Ectodermal cell (in vitro differentiated cells): ENCODE data around the gene CHRNG. TPM values are rescaled to one million over a fixed set of nuclear protein-coding genes. Genes with fewer than 3 reads are reported as not detected.

Experiments
- H3K27ac ChIP-seq: 2 replicates; pipeline ENCODE4 v1.7.0; 2013; ENCODE audit warnings: mild to moderate bottlenecking, low read depth, low read length; ENCODE audit not compliant: insufficient read depth, poor library complexity, severe bottlenecking
- H3K27me3 ChIP-seq: 2 replicates; pipeline ENCODE4 v1.7.0; 2013; ENCODE audit warnings: mild to moderate bottlenecking, low read length; ENCODE audit not compliant: insufficient read depth, control insufficient read depth, poor library complexity, severe bottlenecking
- H3K36me3 ChIP-seq: one replicate; pipeline ENCODE4 v1.7.0; 2013; ENCODE audit warnings: low read length; ENCODE audit not compliant: control insufficient read depth, insufficient read depth
- H3K4me1 ChIP-seq: one replicate; pipeline ENCODE4 v1.7.0; 2013; ENCODE audit warnings: low read length; ENCODE audit not compliant: control insufficient read depth, insufficient read depth
- H3K4me3 ChIP-seq: 2 replicates; pipeline ENCODE4 v1.7.0; 2013; ENCODE audit warnings: low read depth, low read length, control low read depth; ENCODE audit not compliant: insufficient read depth
- H3K9me3 ChIP-seq: 2 replicates; pipeline ENCODE4 v1.7.0; 2013; ENCODE audit warnings: mild to moderate bottlenecking, low read length, moderate library complexity; ENCODE audit not compliant: control insufficient read depth
- WGBS, 2 experiments: methylation state at CpG; one replicate each; pipeline ENCODE4 v1.1.7; 2013; ENCODE audit warnings: missing lambda C conversion rate in 2 of 2; 5-methylcytosine and 5-hydroxymethylcytosine counted together
- polyA plus RNA-seq, 4 experiments: library from polyadenylated mRNA; stranded (reverse); fragments of 50-300 nt; gene quantifications; one replicate each; pipeline ENCODE4 v1.2.3, GENCODE V29; 2013

CHRNG gene
- polyA plus RNA-seq (2013, experiment 1 of 4), result not detected
- polyA plus RNA-seq (2013, experiment 2 of 4), result not detected
- not detected for polyA plus RNA-seq (2013, experiment 3 of 4)
- polyA plus RNA-seq (2013, experiment 4 of 4), result not detected

DNA sequence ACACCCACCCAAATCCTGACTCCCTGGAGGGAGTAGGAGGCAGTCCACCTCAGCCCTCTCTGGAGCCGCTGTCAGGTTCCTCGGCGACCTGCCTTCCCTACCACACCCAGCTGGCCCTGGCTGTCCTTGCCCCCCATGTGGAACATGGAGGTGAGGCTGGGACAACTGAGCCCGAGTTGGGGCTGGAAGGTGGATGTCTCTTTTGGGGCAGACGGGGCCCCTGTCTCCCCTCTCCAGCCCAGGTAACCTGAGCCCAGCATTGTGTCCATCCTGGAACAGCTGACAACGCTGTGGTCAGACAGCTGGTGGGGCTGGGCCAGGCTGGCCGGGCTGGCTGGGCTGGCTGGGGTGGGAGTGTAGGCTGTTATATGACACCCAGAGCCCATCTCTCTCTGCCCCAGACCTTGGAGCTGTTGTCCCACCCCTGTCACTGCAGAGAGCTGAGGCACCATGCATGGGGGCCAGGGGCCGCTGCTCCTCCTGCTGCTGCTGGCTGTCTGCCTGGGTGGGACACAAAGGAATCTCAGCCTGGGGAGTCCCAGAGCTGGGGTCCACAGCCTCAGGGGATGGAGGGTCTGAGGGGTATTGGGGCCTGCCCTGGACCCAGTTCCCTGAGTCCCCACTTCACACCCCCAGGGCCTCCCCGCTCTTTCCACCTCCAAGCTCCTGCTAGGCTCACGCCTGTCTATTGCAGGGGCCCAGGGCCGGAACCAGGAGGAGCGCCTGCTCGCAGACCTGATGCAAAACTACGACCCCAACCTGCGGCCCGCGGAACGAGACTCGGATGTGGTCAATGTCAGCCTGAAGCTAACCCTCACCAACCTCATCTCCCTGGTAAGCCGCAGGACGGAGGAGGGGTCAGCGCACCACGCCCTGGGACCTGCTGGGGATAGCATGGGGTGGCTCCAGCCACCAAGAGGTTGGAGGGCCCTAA, at the start of gene CHRNG:
Gene CHRNG (plus strand): TSS at position 395 of the 934 bp plus-strand sequence. CDS start 56 bp downstream, at position 451.
- no peaks in the 10 kb centered on the region for H3K27me3 ChIP-seq
- no peaks in the 10 kb centered on the region for H3K9me3 ChIP-seq
- WGBS, 2 experiments, result 76 to 77% methylated on average over 23 of the region's 23 CpGs
- H3K27ac ChIP-seq, result no peak within 1 kb of the TSS
- H3K4me3 ChIP-seq, result no peak within 1 kb of the TSS
- H3K4me1 ChIP-seq, result peaks cover 14% of the 10 kb centered on the region
- no peaks in the 10 kb centered on the region for H3K36me3 ChIP-seq

DNA sequence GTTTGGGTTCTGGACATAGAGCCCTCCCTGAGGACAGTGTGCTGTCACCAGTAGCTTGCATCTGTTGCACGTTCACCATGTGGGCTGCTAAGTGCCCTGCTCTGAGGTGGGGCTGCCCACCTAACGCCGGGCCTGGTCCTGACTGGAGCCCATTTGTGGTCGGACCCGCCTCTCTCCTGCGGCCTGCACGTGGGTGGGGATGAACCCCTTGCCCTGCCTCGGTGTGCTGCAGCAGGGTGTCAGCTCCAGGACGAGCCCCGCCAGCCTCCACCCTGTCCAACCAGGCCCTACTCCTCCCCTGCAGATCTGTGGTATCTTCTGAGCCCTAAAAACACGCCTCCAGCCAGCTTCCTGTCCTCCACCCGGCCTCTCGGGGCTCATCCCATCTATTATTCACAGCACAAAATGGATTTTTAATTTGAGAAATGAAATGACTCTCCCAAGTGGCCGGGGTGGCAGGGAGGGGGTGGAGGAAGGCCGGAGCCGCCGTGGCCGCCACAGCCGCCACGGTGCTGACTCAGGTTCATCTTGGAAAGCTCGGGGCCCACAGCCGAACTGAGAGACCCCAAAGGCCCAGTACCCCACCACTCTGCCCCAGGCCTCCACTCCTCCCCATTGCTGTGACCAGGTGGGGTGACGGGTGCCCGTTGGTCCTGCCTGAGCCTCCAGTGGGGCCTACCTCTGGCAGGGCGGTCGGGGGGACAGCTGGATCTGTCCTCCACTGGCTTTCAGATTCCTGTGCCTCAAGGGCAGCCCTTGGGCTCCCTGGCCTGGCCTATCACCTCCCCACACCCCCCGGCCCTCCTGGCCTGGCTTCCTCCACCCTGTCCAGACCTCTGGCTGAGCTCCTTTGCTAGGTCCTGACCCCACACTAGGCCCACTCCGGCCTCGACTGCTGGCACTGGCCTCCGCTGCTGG, 49.0 kb upstream of the CHRNG start:
- no peak overlapping the region for H3K27ac ChIP-seq
- H3K4me3 ChIP-seq, result no peak overlapping the region
- 90 to 93% methylated on average over 30 of the region's 30 CpGs for WGBS, 2 experiments
- H3K27me3 ChIP-seq, result peaks cover 58% of the 10 kb centered on the region
- no peaks in the 10 kb centered on the region for H3K36me3 ChIP-seq
- peaks cover 15% of the 10 kb centered on the region for H3K4me1 ChIP-seq
- no peaks in the 10 kb centered on the region for H3K9me3 ChIP-seq

DNA sequence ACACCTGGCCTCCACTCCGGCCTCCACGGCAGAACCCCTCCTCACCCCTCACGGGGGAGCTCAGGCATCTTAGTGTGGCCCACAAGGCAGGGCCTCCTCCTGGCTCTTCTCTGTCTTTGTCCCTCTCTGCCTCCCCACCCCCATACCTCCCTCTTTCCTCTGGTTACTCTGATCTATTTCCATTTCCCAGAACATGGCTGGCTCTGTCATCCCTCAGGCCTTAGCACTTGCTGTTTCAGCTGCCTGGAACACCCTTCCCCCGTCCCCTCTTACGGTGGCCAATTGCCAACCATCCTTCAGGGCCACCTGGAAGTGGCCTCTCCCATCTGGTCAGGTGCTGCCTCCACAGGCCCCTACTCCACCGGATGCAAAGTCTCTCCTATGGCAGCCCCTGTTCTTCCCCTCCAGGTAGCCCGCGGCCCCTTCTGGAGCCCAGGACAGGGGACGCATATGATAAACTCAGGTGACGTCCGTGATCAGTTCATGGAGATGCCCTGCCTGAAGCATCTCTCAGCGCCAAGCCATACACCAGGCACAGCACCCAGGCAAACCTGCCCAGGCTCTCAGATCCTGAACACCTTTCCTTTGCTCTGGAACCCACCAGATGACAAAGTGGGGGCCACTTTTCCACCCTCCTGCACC, 48.2 kb upstream of the CHRNG start:
- Histone ChIP-seq H3K4me3 (no peak overlapping the region), H3K27ac (no peak overlapping the region), H3K4me1 (peaks cover 9% of the 10 kb centered on the region), H3K9me3 (no peaks in the 10 kb centered on the region), H3K27me3 (peaks cover 50% of the 10 kb centered on the region), H3K36me3 (no peaks in the 10 kb centered on the region)
- WGBS, 2 experiments, result 92 to 93% methylated on average over 12 of the region's 12 CpGs

GRCh38 chr2:232492236-232492848, 47.1 kb upstream of the CHRNG start:
- peaks cover 11% of the 10 kb centered on the region for H3K4me1 ChIP-seq
- no peak overlapping the region for H3K4me3 ChIP-seq
- no peaks in the 10 kb centered on the region for H3K9me3 ChIP-seq
- H3K27ac ChIP-seq, result no peak overlapping the region
- WGBS, 2 experiments, result 72 to 80% methylated on average over 8 of the region's 8 CpGs
- no peaks in the 10 kb centered on the region for H3K36me3 ChIP-seq
- H3K27me3 ChIP-seq, result peaks cover 39% of the 10 kb centered on the region

DNA sequence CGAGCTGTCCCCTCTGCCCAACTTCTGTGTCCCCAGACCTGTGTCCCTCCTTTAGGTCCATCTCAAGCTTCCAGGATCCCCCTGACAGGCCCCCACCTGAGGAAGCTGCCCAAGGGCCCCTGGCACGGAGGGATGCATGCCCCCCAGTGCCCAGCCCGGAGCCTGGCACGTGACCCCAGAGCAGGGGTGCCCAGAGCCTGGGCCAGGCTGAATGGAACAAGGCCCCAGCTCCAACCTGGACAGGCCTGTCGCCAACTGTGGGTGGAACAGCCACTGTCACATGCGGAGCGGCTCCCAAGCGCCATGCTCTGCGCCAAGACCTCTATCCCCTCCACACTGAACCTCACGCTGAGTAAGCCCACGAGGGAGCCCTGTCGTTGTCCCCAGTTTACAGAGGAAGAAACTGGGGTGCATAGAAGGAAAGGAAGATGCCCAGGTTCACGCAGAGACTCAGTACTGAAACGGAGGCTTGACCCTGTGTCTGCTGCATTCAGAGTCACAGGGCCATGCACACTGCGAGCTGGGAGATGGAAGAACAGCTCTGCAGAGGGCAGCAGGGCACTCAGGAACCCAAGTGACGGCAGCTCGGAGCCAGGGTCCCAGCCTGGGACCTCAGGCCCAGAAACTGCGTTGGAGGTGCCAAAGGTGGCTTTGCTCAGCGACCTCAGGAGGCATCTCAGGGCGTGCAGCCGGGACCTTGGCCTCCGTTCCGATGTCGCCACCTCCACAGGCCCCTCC, 46.4 kb upstream of the CHRNG start:
- peaks cover 11% of the 10 kb centered on the region for H3K4me1 ChIP-seq
- no peak overlapping the region for H3K27ac ChIP-seq
- H3K36me3 ChIP-seq, result no peaks in the 10 kb centered on the region
- no peaks in the 10 kb centered on the region for H3K9me3 ChIP-seq
- H3K4me3 ChIP-seq, result no peak overlapping the region
- 90 to 92% methylated on average over 24 of the region's 24 CpGs for WGBS, 2 experiments
- peaks cover 31% of the 10 kb centered on the region for H3K27me3 ChIP-seq

DNA sequence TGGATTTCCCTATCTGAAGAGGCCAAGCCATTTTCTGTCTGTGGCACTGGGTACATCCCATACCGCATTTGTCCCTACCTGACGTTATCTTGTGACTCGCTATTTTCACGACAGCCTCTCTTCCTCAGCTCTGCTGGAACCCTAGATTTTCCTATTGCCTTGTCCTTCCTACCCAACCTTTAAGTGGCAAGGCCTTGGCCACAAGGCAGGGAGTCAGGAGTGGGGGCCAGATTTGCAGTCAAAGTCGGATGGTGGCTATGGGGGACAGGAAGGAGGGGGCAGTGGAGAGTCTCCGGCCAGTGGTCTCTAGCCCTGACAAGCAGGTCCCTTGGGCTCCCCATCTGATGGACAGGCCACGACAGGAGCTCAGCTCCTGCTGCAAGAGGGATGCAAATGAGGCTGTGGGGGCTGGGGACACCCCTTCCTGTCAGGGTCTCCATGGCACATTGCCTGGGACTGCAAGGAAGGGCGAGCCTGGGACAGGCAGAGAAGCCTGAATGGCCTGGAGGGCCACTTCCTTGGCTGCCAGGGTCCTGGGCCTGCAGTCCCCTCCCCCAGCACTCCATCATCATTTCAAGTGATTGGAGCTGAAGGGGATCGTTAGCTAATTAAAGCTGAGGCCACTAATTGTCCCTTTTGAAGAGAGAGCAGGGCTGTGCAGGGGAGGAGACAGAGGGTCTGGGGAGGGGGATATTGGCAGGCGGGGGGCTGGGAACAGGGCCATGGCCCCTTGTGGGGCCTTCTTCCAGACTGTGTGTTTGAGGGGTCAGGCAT, 45.6 kb upstream of the CHRNG start:
- H3K9me3 ChIP-seq, result no peaks in the 10 kb centered on the region
- no peak overlapping the region for H3K27ac ChIP-seq
- 71 to 77% methylated on average over 10 of the region's 10 CpGs for WGBS, 2 experiments
- no peaks in the 10 kb centered on the region for H3K36me3 ChIP-seq
- no peak overlapping the region for H3K4me3 ChIP-seq
- peaks cover 23% of the 10 kb centered on the region for H3K27me3 ChIP-seq
- peaks cover 9% of the 10 kb centered on the region for H3K4me1 ChIP-seq

GRCh38 chr2:232494542-232494941, 45.0 kb upstream of the CHRNG start:
- Histone ChIP-seq H3K36me3 (no peaks in the 10 kb centered on the region), H3K9me3 (no peaks in the 10 kb centered on the region), H3K4me1 (peaks cover 9% of the 10 kb centered on the region), H3K27ac (no peak overlapping the region), H3K27me3 (peaks cover 17% of the 10 kb centered on the region), H3K4me3 (no peak overlapping the region)
- WGBS, 2 experiments, result 87 to 93% methylated on average over 5 of the region's 5 CpGs

DNA sequence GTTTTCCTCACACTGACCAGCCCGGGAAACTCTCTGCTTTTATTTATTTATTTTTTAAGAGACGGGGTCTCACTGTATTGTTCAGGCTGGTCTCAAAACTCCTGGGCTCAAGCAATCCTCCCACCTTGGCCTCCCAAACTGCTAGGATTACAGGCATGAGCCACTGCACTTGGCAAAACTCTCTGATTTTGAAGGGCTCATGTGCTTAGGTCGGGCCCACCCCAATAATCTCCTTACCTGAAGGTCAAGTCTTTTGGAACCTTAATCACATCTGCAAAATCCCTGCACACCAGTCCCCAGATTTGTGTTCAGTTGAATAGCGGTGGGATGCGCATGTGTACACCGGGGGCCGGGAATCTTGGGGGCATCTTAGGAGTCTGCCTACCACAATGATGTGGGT, 44.2 kb upstream of the CHRNG start:
- Histone ChIP-seq H3K36me3 (no peaks in the 10 kb centered on the region), H3K4me1 (peaks cover 9% of the 10 kb centered on the region), H3K9me3 (no peaks in the 10 kb centered on the region), H3K27me3 (peaks cover 9% of the 10 kb centered on the region), H3K4me3 (no peak overlapping the region), H3K27ac (no peak overlapping the region)
- 90 to 91% methylated on average over 7 of the region's 7 CpGs for WGBS, 2 experiments
